HepG2 (cell line): ENCODE measurements around the gene C6orf62. TPM values are rescaled to one million over a fixed set of nuclear protein-coding genes. Genes with fewer than 3 reads are reported as not detected.

Experiments
- CREB1 ChIP-seq, 2 experiments: fragments of 450-650 bp in 1 of 2; IDR thresholded peaks; 2 replicates each; pipeline ENCODE4 v1.6.1; 2016 to 2017; ENCODE audit warnings: control low read depth in 1 of 2, mild to moderate bottlenecking in 1 of 2, missing compliant biosample characterization in 1 of 2, missing genetic modification characterization in 1 of 2
- DNMT1 ChIP-seq: sonication (generic); formaldehyde crosslinking; IDR thresholded peaks from 2 replicates; pipeline ENCODE4 v1.5.1; 2020; ENCODE audit warnings: mild to moderate bottlenecking, missing genetic modification reagents
- FOXK2 ChIP-seq: fragments of 450-650 bp; IDR thresholded peaks from 2 replicates; pipeline ENCODE4 v1.6.1; 2016
- IRF2 ChIP-seq: IDR thresholded peaks from 2 replicates; pipeline ENCODE4 v1.6.1; 2018; ENCODE audit warnings: missing genetic modification reagents, missing compliant biosample characterization
- KMT2A ChIP-seq: sonication (generic); formaldehyde crosslinking; IDR thresholded peaks from 2 replicates; pipeline ENCODE4 v1.4.0; 2020; ENCODE audit warnings: missing genetic modification reagents
- KMT2B ChIP-seq: IDR thresholded peaks from 2 replicates; pipeline ENCODE4 v1.6.1; 2016; ENCODE audit warnings: missing genetic modification reagents, missing compliant biosample characterization
- MBD4 ChIP-seq: IDR thresholded peaks from 2 replicates; pipeline ENCODE4 v1.6.1; 2012; ENCODE audit warnings: low read length, inconsistent platforms, borderline replicate concordance
- PAF1 ChIP-seq: IDR thresholded peaks from 2 replicates; pipeline ENCODE4 v1.6.1; 2016; ENCODE audit warnings: missing genetic modification reagents, missing compliant biosample characterization
- POLR2A ChIP-seq, 2 experiments: IDR thresholded peaks; 2 replicates each; pipeline ENCODE4 v1.6.1; 2011; ENCODE audit warnings: low read depth in 2 of 2, low read length in 2 of 2, mild to moderate bottlenecking in 1 of 2, moderate library complexity in 1 of 2; ENCODE audit not compliant: insufficient read depth in 1 of 2
- RARA ChIP-seq: IDR thresholded peaks from 2 replicates; pipeline ENCODE4 v1.6.1; 2016; ENCODE audit warnings: missing genetic modification reagents, missing compliant biosample characterization
- RNF2 ChIP-seq: fragments of 450-650 bp; conservative IDR thresholded peaks from 2 replicates; pipeline ENCODE4 v1.6.1; 2016; ENCODE audit warnings: low read depth
- RXRA ChIP-seq: sonication (generic); formaldehyde crosslinking; IDR thresholded peaks from 2 replicates; pipeline ENCODE4 v1.5.1; 2020; ENCODE audit warnings: missing genetic modification reagents
- SAP130 ChIP-seq: IDR thresholded peaks from 2 replicates; pipeline ENCODE4 v1.6.1; 2016; ENCODE audit warnings: low read depth
- SETDB1 ChIP-seq: sonication (generic); formaldehyde crosslinking; IDR thresholded peaks from 2 replicates; pipeline ENCODE4 v1.5.1; 2020; ENCODE audit warnings: missing genetic modification reagents, mild to moderate bottlenecking, borderline replicate concordance
- SIX4 ChIP-seq: sonication (generic); formaldehyde crosslinking; IDR thresholded peaks from 2 replicates; pipeline ENCODE4 v1.4.0; 2020; ENCODE audit warnings: missing genetic modification reagents
- SOX13 ChIP-seq, 3 experiments: fragments of 450-650 bp in 1 of 3; sonication (generic) in 1 of 3; formaldehyde crosslinking in 1 of 3; IDR thresholded peaks in 2 of 3; conservative IDR thresholded peaks in 1 of 3; 2 replicates each; pipeline versions ENCODE4 v1.5.0 to v1.6.1; 2016 to 2020; ENCODE audit warnings: antibody characterized with exemption in 1 of 3, mild to moderate bottlenecking in 1 of 3, missing compliant biosample characterization in 1 of 3, missing genetic modification reagents in 1 of 3, moderate library complexity in 1 of 3
- SOX5 ChIP-seq: IDR thresholded peaks from 2 replicates; pipeline ENCODE4 v1.6.1; 2016; ENCODE audit warnings: borderline replicate concordance
- ZNF451 ChIP-seq: sonication (generic); formaldehyde crosslinking; IDR thresholded peaks from 2 replicates; pipeline ENCODE4 v1.5.0; 2020; ENCODE audit warnings: mild to moderate bottlenecking, missing genetic modification reagents
- polyA plus RNA-seq, 8 experiments: library from polyadenylated mRNA; depleted of rRNA in 3 of 8; stranded (reverse) in 7 of 8; unstranded in 1 of 8; fragments of >200 nt; fragmentation: Illumina TruSeq in 4 of 8; extraction: Trizol in 4 of 8; gene quantifications; 2 replicates each; pipeline versions ENCODE4 v1.2.1 to v1.2.3, GENCODE V29; 2011 to 2016; ENCODE audit warnings: low read depth in 4 of 8, missing spikeins in 1 of 8, mixed read lengths in 1 of 8; ENCODE audit not compliant: insufficient read depth in 1 of 8
- total RNA-seq, 5 experiments: library from RNA; depleted of rRNA; stranded (reverse); fragments of >200 nt; fragmentation: Illumina TruSeq; extraction: Trizol; gene quantifications; 2 replicates each; pipeline ENCODE4 v1.2.3, GENCODE V29; 2016; ENCODE audit warnings: low read depth in 1 of 5
- TF ChIP-seq, protein P1 (sequence below): sonication (generic); formaldehyde crosslinking; IDR thresholded peaks from 2 replicates; pipeline ENCODE4 v1.4.0; 2020; ENCODE audit warnings: missing genetic modification reagents
- TF ChIP-seq, protein P2 (sequence below): sonication (generic); formaldehyde crosslinking; IDR thresholded peaks from 2 replicates; pipeline ENCODE4 v1.8.0; 2022; ENCODE audit warnings: mild to moderate bottlenecking, missing genetic modification reagents; ENCODE audit not compliant: insufficient replicate concordance
- TF ChIP-seq, protein P3 (sequence below), 2 experiments: fragments of 450-650 bp in 1 of 2; sonication (generic) in 1 of 2; formaldehyde crosslinking; IDR thresholded peaks; 2 replicates each; pipeline versions ENCODE4 v1.5.0 to v1.8.0; 2020 to 2022; ENCODE audit warnings: mild to moderate bottlenecking in 1 of 2, missing genetic modification reagents in 1 of 2
- TF ChIP-seq, protein P4 (sequence below): fragments of 450-650 bp; IDR thresholded peaks from 2 replicates; pipeline ENCODE4 v1.6.1; 2017
- TF ChIP-seq, protein P5 (sequence below): sonication (generic); formaldehyde crosslinking; IDR thresholded peaks from 2 replicates; pipeline ENCODE4 v1.8.1; 2023; ENCODE audit warnings: mild to moderate bottlenecking, missing genetic modification reagents

C6orf62 gene
- total and polyA plus RNA-seq, 2 of the 13 experiments (the other 11 are each of a cell fraction or from before 2014, with no cell fraction given) = 54.8 to 90.4 TPM

DNA sequence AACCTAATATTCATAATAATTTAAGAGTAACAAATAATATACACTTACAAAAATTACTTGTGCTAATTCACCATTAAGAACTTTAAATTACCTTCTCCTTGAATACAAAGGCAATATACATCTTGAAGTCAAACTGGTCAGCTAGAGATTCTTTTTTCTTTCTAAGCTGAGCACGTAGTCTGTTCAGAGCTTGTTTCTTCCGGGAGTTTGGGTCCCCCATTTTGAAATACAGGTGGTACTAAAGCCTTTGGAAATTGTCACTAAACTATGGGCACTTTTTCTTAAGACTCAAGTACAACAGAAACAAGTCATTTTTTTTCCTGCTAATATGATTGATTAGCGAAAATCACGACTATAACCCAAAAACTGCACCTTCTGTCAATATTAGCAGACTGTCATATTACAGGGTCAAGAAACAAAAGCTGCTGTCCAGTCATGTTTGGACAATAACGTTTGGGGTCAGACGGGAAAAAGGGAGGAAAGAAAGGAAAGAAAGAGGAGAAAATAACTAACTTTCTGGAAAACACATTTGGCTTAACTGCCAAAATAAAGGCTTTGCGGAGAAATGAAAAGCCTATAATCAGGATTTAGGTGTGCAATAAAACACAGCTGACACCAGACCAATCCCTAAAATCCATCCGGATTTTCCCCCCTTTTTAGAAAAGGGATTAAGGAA is 367 bp downstream of the C6orf62 start (continued):
- TF ChIP-seq, protein P1, sequence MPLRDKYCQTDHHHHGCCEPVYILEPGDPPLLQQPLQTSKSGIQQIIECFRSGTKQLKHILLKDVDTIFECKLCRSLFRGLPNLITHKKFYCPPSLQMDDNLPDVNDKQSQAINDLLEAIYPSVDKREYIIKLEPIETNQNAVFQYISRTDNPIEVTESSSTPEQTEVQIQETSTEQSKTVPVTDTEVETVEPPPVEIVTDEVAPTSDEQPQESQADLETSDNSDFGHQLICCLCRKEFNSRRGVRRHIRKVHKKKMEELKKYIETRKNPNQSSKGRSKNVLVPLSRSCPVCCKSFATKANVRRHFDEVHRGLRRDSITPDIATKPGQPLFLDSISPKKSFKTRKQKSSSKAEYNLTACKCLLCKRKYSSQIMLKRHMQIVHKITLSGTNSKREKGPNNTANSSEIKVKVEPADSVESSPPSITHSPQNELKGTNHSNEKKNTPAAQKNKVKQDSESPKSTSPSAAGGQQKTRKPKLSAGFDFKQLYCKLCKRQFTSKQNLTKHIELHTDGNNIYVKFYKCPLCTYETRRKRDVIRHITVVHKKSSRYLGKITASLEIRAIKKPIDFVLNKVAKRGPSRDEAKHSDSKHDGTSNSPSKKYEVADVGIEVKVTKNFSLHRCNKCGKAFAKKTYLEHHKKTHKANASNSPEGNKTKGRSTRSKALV (CRISPR knock-in tag) = 0 out of 2 replicates have a peak, but pooled peaks have one; percentile 31
- TF ChIP-seq SAP130 (CRISPR knock-in tag) (peak; percentile 55), SETDB1 (CRISPR knock-in tag) (no peak), SIX4 (CRISPR knock-in tag) (no peak), SOX13 (IDR thresholded peaks at IDR 0.05) (no peak), SOX13 (CRISPR knock-in tag; conservative IDR thresholded peaks at IDR 0.05 in 1 of 2, IDR thresholded peaks at IDR 0.05 in 1 of 2) (peak in 1 of 2 experiments; percentile 34; a peak in 1 of 4 replicates), PAF1 (0 out of 2 replicates have a peak, but pooled peaks have one; percentile 40), RNF2 (no peak), RXRA (CRISPR knock-in tag) (no peak), FOXK2 (no peak), SOX5 (CRISPR knock-in tag) (0 out of 2 replicates have a peak, but pooled peaks have one; percentile 25), KMT2B (0 out of 2 replicates have a peak, but pooled peaks have one; percentile 9), CREB1 (IDR thresholded peaks at IDR 0.05) (no peak), CREB1 (CRISPR knock-in tag; IDR thresholded peaks at IDR 0.05) (0 out of 2 replicates have a peak, but pooled peaks have one; percentile 16), ZNF451 (no peak), DNMT1 (no peak), KMT2A (0 out of 2 replicates have a peak, but pooled peaks have one; percentile 10), RARA (0 out of 2 replicates have a peak, but pooled peaks have one; percentile 10), IRF2 (0 out of 2 replicates have a peak, but pooled peaks have one; percentile 0), MBD4 (peak; percentile 75; the same call in 1 of the 2 replicates), POLR2A (IDR thresholded peaks at IDR 0.05; ENCODE audit: insufficient read depth in 1 of 2, low read depth in 2 of 2, low read length in 2 of 2) (0 out of 4 replicates have a peak, but pooled peaks of 1 of the 2 experiments have one; percentile 7)
- TF ChIP-seq, protein P2, sequence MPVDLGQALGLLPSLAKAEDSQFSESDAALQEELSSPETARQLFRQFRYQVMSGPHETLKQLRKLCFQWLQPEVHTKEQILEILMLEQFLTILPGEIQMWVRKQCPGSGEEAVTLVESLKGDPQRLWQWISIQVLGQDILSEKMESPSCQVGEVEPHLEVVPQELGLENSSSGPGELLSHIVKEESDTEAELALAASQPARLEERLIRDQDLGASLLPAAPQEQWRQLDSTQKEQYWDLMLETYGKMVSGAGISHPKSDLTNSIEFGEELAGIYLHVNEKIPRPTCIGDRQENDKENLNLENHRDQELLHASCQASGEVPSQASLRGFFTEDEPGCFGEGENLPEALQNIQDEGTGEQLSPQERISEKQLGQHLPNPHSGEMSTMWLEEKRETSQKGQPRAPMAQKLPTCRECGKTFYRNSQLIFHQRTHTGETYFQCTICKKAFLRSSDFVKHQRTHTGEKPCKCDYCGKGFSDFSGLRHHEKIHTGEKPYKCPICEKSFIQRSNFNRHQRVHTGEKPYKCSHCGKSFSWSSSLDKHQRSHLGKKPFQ (CRISPR knock-in tag) = no peak
- TF ChIP-seq, protein P3, sequence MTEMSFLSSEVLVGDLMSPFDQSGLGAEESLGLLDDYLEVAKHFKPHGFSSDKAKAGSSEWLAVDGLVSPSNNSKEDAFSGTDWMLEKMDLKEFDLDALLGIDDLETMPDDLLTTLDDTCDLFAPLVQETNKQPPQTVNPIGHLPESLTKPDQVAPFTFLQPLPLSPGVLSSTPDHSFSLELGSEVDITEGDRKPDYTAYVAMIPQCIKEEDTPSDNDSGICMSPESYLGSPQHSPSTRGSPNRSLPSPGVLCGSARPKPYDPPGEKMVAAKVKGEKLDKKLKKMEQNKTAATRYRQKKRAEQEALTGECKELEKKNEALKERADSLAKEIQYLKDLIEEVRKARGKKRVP (CRISPR knock-in tag; IDR thresholded peaks at IDR 0.05) = no peak
- TF ChIP-seq, protein P4, sequence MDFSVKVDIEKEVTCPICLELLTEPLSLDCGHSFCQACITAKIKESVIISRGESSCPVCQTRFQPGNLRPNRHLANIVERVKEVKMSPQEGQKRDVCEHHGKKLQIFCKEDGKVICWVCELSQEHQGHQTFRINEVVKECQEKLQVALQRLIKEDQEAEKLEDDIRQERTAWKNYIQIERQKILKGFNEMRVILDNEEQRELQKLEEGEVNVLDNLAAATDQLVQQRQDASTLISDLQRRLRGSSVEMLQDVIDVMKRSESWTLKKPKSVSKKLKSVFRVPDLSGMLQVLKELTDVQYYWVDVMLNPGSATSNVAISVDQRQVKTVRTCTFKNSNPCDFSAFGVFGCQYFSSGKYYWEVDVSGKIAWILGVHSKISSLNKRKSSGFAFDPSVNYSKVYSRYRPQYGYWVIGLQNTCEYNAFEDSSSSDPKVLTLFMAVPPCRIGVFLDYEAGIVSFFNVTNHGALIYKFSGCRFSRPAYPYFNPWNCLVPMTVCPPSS = no peak
- TF ChIP-seq, protein P5, sequence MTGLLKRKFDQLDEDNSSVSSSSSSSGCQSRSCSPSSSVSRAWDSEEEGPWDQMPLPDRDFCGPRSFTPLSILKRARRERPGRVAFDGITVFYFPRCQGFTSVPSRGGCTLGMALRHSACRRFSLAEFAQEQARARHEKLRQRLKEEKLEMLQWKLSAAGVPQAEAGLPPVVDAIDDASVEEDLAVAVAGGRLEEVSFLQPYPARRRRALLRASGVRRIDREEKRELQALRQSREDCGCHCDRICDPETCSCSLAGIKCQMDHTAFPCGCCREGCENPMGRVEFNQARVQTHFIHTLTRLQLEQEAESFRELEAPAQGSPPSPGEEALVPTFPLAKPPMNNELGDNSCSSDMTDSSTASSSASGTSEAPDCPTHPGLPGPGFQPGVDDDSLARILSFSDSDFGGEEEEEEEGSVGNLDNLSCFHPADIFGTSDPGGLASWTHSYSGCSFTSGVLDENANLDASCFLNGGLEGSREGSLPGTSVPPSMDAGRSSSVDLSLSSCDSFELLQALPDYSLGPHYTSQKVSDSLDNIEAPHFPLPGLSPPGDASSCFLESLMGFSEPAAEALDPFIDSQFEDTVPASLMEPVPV (CRISPR knock-in tag) = no peak
